GM19372 (cell line): Measurements from ENCODE around the gene SRSF2.
"Not testable (repeated sequence)": the region's sequence is repeated elsewhere in the genome, so short reads cannot be mapped to it uniquely, and the experiment has no call there.

Experiments used
- ATAC-seq: cut with Tn5 transposase; IDR thresholded peaks from one replicate; pipeline ENCODE4 v1.9.1; 2021; ENCODE audit warnings: mild to moderate bottlenecking, low read depth, moderate library complexity; ENCODE audit not compliant: unreplicated experiment

Gene SRSF2

DNA sequence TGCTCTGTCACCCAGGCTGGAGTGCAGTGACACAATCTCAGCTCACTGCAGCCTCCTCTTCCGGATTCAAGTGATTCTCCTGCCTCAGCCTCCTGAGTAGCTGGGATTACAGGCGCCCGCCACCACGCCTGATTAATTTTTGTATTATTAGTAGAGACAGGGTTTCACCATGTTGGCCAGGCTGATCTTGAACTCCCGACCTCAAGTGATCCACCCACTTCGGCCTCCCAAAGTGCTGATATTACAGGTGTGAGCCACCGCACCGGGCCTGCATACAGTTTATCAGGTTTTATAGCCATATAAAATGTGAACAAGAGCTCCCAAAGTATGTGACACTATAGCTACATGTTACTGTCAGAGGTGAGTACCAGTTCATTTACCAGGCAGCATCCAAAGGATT lies 14.2 kb downstream of the SRSF2 start:
- not testable (repeated sequence) for ATAC-seq

DNA sequence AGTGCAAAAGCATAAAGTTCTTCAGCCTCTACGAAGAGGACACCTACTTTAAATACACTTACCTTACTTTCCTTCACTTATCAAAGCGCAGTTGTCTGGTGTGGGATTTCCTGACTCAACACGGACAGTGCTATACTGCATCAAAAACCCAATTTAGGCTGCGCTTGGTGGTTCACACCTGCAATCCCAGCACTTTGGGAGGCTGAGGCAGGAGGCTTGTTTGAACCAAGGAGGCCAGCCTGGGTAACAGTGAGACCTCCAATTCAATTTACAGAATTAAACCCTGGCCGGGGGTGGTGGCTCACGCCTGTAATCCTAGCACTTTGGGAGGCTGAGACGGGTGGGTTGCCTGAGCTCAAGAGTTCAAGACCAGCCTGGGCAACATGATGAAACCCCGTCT lies 14.9 kb downstream of the SRSF2 start:
- no peak for ATAC-seq

DNA sequence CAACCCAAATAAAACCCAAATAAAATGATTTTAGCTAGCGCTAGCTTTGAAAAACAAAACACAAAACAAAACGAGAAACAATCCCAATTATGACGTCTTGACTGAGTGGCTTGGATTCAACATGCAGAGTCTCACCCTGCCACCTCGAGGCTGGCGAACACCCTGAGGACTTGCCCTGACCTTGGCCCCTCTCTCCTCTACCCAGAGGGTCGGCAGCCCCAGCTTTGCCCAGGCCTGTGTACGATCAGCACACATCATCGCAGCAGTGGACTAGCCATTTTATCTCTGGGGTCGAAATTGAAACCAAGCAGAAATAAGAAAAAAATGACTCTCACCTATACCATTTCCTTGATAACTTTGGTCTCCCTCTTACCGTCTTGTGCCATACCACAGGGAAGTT lies 15.7 kb downstream of the SRSF2 start:
- no peak for ATAC-seq

DNA sequence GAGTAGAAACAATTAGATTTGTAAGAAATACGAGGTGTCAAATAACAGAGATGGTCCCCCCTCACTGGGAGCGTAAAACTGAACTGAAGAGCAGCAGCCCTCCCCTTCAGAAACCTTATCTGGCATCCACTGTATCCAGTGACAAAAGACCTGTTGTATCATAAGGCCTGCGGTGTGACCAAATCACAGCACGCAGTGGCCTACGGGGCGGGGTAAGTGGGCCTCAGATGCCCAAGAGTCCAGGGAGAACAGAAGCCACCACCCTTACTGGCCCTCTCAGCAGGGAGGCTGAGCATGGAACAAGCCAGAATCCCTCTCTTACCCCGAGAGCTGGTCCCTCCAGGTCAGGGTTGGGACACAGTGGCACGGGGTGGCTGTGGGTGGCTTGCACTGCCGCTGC lies 16.2 kb downstream of the SRSF2 start:
- ATAC-seq: no peak

DNA sequence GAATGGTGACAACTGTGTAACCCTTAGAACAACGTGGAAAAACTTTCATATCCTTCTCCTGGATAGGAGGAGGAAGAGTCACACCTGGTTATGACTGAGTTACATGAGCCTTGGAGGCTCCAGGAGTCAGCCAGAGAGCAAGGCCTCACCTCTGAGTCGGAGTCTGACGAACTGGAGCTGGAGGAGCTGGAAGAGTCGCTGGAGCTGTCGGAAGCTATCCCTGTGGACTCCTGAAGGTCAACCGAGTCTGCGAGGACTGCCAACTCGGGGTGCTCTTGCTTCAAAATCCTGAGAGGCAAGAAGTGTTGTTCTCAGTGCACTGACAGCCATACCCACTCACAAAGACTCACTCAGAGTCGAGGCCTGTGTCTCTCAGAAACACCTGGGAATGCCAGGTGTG lies 16.9 kb downstream of the SRSF2 start:
- ATAC-seq: no peak

DNA sequence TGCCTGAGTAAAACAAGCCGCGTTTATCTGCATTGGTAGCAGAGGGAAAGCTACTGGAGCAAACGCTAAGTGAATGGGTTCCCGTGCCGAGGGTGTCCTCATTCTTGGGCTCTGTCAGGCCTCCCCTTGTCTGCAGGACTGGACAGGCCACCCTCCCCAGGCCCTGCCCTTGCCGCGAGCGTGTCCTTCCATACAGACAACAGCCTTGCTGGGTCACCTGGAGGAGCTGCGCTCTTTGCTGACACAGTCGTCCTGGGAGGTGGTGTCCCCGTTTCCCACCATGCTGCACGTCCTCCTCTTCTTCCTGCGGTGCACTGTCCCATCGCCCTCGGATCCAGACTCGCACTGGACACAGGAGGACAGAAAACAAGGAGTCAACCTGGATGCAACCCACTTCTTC lies 18.6 kb downstream of the SRSF2 start:
- ATAC-seq: no peak

DNA sequence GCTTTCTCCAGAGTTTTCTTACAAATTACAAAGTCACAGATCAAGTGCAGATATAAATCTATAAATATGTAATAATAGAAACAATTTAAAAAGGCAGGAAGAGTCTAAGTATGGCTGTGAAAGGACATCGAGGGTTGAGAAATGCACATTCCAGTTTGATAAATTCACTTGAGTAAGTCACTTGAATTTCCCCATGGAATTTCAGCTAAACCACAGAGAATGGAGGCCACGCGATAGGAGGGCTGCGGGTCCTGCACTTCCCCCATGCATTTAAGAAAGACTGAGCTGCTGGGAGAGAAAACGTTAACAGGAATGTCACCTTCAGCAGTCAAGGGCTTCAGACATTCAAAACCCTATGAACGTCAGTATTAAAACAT lies 20.3 kb downstream of the SRSF2 start:
- ATAC-seq: no peak

DNA sequence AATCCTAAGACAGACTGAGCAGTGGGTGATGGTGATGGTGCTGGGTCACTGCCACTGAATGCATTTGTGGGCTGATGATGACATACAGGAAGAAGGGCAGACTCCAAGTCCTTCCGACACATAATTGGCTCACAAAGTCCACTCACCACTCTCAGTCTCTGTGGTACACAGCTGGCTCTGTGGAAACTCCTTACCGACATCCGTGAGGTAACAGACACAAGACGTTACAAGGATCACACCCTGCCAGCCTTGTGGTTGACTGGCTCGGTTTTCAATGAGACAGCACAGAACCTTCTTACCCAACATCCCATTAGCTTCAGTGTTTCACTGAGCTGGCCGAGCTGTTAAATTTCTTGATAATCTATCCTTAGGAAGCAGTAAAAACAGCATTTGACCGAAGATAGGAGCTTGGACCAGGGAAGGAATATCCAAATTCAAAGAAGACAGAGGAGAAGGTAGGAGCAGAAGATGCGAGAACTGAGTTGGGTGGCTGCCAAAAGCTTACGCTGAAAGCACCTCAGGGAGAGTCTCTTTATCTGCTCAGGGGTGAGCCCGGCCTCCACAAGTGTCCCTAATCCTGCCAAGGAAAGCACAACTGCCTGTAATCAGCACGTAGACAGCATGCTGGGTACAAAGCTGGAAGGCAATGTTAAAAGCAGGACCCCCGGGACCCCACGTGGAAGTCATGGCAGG lies 20.8 kb downstream of the SRSF2 start:
- ATAC-seq: no peak

DNA sequence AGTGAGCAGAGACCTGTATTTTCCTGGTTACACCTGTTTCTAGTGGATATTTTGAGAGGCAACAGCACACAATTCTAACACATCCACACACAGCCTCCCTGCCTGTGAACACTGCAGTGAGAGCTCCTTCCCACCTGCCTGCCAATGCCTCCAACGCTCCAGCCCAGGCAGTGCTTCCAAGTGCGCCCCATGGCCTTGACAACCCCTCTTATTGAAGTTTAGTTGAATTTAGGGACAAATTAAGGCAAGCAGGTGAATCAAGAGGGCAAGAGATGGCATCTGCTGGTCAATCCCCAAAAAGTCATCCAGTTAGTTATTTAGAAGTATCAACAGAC lies 21.7 kb downstream of the SRSF2 start:
- no peak for ATAC-seq

DNA sequence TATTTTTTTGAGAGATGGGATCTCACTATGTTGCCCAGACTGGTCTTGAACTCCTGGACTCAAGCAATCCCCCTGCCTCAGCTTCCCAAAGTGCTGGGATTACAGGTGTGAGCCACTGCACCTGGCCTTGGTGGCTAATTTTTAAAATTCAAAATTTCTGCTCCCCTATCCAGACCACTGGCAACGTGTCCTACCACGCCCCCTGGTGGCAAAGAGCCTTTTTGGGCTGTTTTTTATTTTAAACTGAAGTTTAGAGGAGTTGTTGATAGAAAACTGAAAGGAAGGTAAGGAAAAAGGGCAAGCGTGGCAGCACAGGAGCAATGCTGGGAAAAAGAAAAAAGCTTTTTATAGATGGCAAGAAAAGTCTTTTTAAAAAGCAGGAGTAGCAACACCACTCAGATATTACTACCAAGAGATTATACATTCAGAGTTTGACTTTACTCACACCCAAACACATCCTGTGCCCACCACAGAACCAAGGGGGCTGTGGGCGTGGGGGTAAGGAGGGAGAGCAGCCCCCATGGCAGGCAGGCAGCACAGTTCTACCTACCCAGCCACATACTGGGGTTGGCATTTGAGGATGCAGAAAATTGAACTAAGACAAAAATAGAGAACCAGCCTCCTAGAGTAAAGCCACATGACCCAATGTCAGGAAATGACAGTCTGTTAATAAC lies 22.2 kb downstream of the SRSF2 start:
- ATAC-seq: no peak

DNA sequence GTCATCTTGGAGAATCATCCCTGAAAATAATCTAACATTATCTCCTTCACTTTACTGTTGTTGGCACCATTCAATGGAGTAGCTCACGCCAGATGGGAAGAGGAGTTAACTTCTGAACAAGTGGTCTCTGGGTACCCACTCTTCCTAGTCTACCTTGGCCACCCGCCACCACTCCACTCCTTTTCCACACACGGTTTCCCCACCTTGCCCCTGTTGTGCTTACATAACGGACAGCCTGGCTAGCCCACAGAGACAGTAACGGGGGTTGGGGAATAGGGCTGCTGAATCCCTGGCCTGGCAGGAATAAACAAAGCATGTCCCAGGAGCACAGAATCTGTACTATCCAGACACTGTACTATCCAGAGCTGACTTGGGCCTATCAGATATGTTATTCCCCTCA lies 22.8 kb downstream of the SRSF2 start:
- no peak for ATAC-seq

DNA sequence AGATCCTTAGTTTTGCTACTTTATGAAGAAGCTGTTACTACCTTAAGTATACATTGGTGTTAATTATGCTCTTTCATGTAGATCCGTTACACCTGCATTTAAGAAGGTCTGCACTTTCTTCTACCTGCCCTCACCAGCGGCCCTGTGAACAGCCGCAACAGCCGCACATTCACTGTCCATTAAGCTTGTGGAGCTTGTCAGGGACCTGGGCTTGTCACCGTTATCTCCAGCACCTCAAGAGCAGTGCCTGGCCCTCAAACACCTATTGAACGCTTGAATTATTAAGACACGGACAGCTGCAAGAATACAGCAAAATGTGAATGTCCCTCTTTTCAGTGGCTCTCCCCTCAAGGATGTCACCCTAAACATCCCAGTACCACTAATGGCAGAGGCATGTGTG lies 23.4 kb downstream of the SRSF2 start:
- ATAC-seq: no peak

DNA sequence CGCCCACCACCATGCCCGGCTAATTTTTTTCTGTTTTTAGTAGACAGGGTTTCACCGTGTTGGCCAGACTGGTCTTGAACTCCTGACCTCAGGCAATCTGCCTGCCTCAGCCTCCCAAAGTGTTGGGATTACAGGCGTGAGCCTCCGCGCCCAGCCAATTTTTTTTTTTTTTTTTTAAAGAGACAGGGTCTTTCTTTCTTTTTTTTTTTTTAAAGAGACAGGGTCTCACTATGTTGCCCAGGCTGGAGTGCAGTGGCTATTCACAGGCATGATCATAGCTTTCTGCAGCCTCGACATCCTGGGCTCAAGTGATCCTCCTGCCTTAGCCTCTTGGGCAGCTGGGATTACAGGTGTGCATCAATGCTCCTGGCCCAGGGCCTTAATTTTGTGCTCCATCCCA lies 24.8 kb downstream of the SRSF2 start:
- ATAC-seq: not testable (repeated sequence)

DNA sequence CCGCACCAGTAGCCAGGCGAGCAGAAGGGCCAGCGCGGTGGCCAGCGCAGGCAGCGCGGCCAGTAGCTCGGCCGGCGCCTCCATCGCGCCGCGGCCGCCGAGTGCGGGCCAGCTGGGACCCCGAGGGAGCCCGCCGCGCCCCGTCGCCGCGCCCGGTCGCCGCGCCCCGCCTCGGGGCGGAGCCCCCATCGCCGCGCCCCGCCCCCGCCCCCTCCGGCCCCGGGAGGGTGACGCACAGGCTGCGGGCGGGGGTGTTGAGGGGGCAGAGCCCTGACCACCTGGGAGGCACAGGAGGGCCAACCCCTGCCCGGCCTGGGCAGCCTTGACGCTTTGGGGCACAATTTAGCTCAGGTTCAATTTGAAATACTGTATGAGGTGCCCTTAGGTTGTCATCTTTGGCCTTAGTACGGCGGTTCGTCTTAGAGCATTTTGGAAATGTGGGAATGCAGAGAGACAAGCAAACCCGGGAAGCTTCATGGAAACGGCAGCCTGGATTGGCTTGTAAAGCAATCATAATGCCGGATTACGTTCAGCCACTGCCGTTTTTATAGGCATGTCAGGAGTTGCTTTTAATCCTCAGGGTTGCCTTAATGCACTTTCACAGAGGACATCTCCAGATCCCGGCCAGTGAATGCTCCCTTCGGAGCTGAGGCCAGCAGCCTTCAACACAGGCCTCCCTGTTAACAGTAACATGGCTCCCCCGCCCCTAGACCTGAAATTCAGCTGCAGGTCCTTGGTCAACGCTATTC lies 26.1 kb downstream of the SRSF2 start, which contains the start of gene MXRA7:
Gene MXRA7, minus strand, starts transcription at position 103 of the 749 bp plus-strand sequence. Its CDS starts 19 bp downstream, at position 84.
- ATAC-seq: no peak

DNA sequence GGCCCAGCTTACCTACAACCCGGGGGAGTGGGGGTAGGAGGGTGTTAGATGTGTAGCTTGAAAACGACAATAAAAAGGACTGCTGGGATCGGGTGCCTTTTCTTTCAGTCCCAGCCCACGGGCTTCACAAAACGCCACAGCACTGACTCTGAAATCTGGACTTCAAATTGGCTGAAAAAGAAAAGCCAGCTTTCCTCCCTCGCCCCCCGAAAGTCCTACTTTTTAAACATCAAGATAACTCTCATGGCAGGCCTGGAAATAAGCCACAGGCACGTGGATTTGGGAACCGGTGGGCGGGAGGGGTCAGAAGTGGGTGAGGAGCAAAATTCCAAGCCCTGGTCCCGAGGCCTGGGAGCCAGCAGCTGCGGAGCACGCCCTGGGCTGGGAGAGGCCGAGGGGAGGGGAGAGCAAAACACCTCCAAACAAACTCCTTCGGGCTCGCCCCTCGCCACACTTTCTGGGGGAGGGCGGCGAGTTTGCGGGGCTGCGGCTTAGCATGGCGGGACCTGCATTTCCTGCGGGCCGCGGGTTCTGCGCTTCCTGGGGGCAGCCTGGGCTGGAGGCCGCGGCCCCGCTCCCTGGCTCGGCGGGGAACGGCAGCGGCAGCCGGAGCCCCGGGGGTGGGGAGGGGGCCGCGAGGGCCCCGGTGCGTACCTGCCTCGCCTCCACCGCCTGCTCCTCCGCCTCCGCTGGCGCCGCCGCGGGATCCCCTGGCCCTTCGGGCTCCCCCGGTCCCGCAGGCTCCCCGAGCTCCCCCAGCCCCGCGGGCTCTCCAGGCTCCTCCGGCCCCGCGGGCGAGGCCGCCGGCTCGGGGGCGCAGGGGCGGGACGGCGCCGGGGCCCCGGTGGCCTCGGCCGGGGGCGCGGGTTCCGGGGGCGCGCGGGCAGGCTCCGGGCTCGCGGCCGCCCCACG lies 26.9 kb downstream of the SRSF2 start:
- ATAC-seq: not testable (repeated sequence)

DNA sequence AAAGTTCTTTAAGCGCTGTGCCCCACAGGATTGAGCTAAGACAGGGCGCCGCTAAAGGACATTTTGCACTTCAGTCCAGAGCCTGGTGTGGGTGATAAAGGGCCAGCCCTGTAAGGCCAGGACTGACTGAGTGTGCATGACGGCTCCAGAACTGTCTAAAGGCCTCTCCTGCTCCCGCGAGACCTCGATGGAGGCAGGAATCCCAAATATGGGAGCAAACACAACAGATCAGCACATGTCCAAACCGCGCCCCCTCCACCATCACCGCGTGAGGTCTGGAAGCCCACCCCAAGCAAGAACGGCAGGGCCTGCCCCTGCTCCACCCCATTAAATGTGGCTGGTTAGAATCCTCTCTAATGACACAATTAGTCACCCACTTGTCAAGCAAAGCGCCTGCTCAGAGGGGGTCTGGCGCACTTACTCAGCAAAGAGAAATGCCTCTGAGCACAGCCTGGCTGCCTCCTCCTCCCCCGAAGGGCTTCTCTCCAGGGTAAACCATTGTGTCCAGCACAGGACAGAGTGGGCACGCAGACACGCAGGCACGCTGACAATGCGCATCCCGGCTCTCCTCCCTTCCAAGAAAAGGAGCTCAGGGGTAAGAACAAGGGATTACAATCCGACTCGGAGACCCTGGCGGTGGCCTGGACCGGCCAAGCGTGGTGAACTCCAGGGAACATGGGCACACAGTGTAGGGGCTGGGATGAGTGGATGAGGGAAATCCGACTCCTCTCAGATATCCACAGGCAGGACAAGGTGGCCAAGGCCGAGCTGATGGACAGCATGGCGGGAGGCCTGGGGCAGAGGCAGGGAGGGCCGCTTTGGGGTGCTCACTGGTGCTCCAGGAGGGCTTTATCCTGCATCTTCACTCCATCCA lies 27.8 kb downstream of the SRSF2 start:
- ATAC-seq: no peak

DNA sequence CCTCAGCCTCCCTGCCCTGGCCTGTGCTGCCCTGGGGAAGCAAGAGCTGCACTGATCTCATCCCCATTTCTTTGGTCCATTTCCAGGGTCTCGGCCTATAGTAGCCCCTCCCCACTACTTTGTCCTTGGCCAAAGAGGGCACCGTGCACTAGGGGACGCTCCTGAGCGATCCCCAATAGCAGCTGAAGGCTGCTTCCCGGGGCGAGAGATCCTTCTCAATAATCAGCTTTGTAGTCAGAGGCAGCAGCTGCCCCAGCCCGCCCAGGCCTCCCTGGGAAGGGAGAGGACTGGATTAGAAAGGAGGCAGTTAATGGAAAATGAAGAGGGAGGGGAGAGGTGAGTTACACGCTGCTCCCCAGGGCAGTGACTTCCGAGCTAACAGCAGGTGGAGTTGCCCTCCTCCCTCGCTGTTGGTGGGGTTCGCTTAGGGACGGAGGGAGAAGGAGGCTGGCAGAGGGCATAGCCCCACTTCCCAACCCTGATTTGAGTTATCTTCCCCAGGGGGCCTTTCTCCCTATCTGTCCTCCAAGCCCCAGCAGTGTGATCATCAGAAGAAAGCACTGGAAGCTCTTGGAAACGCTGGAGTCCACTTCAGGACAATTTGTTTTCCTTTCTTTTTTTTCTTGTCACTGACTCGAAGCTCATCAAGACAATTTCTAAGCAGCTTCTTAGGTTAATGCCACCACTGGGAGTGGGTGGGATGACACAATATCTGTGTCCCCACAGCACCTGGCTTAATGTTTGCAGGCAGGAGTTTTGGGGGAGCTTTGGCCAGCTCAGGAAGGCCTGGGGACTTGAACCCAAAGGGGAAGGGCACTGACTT lies 28.9 kb downstream of the SRSF2 start:
- no peak for ATAC-seq

DNA sequence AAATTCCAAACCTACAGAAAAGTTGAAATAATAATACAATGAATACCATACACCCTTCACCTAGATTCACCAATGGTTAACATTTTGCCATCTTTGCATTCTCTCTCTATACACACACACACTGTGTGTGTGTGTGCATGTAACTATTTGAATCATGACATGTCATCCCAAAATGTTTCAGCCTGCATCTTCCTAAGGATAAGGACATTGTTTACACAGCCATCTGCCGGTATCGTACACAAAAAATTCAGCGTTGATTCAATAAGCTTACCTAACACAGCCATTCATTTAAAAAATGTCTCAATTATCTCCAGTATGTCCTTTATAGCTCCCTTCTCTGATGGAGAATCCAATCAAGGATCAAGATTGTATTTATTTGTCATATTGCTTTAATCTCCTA lies 30.3 kb downstream of the SRSF2 start:
- no peak for ATAC-seq

DNA sequence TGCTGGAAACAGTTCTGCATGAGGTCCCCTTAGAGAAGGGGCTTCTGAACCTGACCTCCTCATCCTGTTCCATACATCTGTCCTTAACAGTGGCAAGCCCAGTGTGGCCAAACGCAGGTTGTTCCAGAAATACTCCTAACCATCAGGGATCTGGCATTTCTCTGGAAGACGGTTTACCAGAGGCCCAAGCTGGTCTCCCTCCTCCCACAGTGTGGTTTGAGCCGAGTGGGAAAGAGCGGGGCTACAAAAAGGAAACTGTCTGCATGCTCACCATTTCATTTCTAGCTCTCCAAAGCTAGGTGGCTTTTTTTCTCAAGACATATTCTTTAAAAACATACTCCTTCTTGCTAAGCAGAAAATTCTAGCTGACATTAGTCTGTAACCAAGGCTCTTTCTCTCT lies 32.3 kb downstream of the SRSF2 start:
- ATAC-seq: no peak
